Adipocyte (in vitro differentiated cells): Measurements from ENCODE around the gene CCNT1.
"Not testable (repeated sequence)": the region's sequence is repeated elsewhere in the genome, so short reads cannot be mapped to it uniquely, and the experiment has no call there.

Experiments used
- DNase-seq: peaks from one replicate; pipeline ENCODE4 v3.0.0-alpha.2; 2015; ENCODE audit warnings: low read depth
- H3K27me3 ChIP-seq: replicated peaks from 2 replicates; pipeline ENCODE4 v1.7.0; 2013; ENCODE audit warnings: mild to moderate bottlenecking, low read length, moderate library complexity; ENCODE audit not compliant: control insufficient read depth, insufficient read depth
- H3K36me3 ChIP-seq: 2 replicates; pipeline ENCODE4 v1.7.0; 2013; ENCODE audit warnings: low read length, mild to moderate bottlenecking, moderate library complexity; ENCODE audit not compliant: control insufficient read depth, insufficient read depth, severe bottlenecking
- H3K4me1 ChIP-seq: 2 replicates; pipeline ENCODE4 v1.7.0; 2013; ENCODE audit warnings: mild to moderate bottlenecking, low read length, moderate library complexity; ENCODE audit not compliant: control insufficient read depth, insufficient read depth
- H3K4me3 ChIP-seq: 2 replicates; pipeline ENCODE4 v1.7.0; 2013; ENCODE audit warnings: mild to moderate bottlenecking, low read length, moderate library complexity
- H3K9ac ChIP-seq: 2 replicates; pipeline ENCODE4 v1.7.0; 2013; ENCODE audit warnings: mild to moderate bottlenecking, low read length, moderate library complexity
- H3K9me3 ChIP-seq: 2 replicates; pipeline ENCODE4 v1.7.0; 2013; ENCODE audit warnings: mild to moderate bottlenecking, low read length, moderate library complexity; ENCODE audit not compliant: control insufficient read depth

The CCNT1 gene

DNA sequence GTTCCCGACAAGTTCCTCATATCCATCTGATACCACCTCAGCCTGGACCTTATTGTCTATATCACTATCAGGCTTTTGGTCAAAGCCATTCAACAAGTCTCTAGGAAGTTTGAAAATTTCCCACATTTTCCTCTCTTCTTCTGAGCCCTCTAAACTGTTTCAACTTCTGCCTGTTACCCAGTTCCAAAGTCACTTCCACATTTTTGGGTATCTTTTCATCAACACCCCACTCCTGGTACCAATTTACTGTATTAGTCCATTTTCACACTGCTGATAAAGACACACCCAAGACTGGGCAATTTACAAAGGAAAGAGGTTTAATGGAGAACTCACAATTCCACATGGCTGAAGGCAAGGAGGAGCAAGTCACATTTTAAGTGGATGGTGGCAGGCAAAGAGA is 4.2 kb upstream of the CCNT1 start:
- H3K4me1 ChIP-seq, H3K27me3 ChIP-seq, H3K36me3 ChIP-seq, DNase-seq, H3K9ac ChIP-seq, H3K4me3 ChIP-seq: not testable (repeated sequence)
- H3K9me3 ChIP-seq, result peaks cover 12% of the 10 kb centered on the region

GRCh38 chr12:48720171-48720570 is 3.7 kb upstream of the CCNT1 start:
- H3K4me3 ChIP-seq, H3K36me3 ChIP-seq, H3K9ac ChIP-seq, H3K4me1 ChIP-seq, H3K27me3 ChIP-seq, DNase-seq: not testable (repeated sequence)
- H3K9me3 ChIP-seq, result peaks cover 12% of the 10 kb centered on the region

GRCh38 chr12:48719002-48719401 is 2.5 kb upstream of the CCNT1 start:
- Histone ChIP-seq H3K9me3 (peaks cover 12% of the 10 kb centered on the region), H3K4me1 (peaks cover 14% of the 10 kb centered on the region)
- not testable (repeated sequence) for DNase-seq, H3K4me3 ChIP-seq, H3K36me3 ChIP-seq, H3K27me3 ChIP-seq, H3K9ac ChIP-seq

DNA sequence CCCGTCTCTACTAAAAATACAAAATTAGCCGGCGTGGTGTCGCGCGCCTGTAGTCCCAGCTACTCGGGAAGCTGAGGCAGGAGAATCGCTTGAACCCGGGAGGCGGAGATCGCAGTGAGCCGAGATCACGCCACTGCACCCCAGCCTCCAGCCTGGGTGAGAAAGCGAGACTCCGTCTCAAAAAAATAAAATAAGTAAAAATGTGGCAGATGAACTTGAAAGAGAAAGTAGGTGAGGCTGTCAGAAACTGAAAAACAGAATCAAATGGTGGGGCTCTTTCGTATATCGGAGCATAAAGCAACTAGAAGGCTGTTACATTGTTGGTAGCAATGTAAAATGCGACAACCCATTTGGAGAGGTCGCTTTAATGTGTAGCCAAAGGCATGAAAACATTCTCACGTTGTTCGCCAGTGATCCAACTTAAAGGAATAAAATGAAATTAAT is 767 bp upstream of the CCNT1 start:
- Histone ChIP-seq H3K4me1 (peaks cover 22% of the 10 kb centered on the region), H3K9ac (peak overlapping the region; percentile 97), H3K36me3 (peaks cover 6% of the 10 kb centered on the region), H3K27me3 (no peaks in the 10 kb centered on the region), H3K9me3 (peaks cover 12% of the 10 kb centered on the region), H3K4me3 (peak overlapping the region; percentile 88)
- DNase-seq, result peak; percentile 23

GRCh38 chr12:48716168-48716492 is 377 bp downstream of the CCNT1 start:
- peak overlapping the region; percentile 97 for H3K9ac ChIP-seq
- H3K36me3 ChIP-seq, result peaks cover 15% of the 10 kb centered on the region
- H3K4me3 ChIP-seq, result peak overlapping the region; percentile 88
- peaks cover 22% of the 10 kb centered on the region for H3K4me1 ChIP-seq
- no peak for DNase-seq
- H3K9me3 ChIP-seq, result peaks cover 10% of the 10 kb centered on the region
- no peaks in the 10 kb centered on the region for H3K27me3 ChIP-seq

- Histone ChIP-seq H3K36me3 (peaks cover 42% of the 10 kb centered on the region), H3K27me3 (no peaks in the 10 kb centered on the region), H3K4me1 (peaks cover 22% of the 10 kb centered on the region), H3K9ac (no peak overlapping the region), H3K9me3 (no peaks in the 10 kb centered on the region), H3K4me3 (no peak overlapping the region)
- no peak for DNase-seq
Measured at GRCh38 chr12:48712209-48712608, 4.3 kb downstream of the CCNT1 start.

DNA sequence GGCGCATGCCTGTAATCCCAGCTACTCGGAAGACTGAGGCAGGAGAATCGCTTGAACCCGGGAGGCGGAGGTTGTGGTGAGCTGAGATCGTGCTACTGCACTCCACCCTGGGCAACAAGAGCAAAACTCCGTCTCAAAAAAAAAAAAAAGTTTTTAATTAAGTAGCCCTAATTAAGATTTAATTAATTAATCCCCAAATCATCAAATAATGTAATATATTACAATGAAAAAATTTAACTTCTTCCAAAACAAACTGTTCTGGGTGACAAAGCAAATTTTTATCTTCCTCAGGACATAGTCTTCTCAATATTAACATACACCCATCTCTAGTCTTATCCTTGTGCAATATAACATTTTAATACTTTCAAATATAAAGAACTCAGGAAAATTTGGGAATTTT is 17.7 kb downstream of the CCNT1 start:
- not testable (repeated sequence) for H3K27me3 ChIP-seq, H3K9ac ChIP-seq, DNase-seq, H3K9me3 ChIP-seq, H3K4me1 ChIP-seq, H3K4me3 ChIP-seq
- peaks cover 66% of the 10 kb centered on the region for H3K36me3 ChIP-seq

GRCh38 chr12:48696626-48697025 is 19.9 kb downstream of the CCNT1 start:
- Histone ChIP-seq H3K9me3 (no peaks in the 10 kb centered on the region), H3K27me3 (no peaks in the 10 kb centered on the region), H3K9ac (no peak overlapping the region), H3K4me3 (no peak overlapping the region), H3K4me1 (peaks cover 18% of the 10 kb centered on the region), H3K36me3 (peaks cover 68% of the 10 kb centered on the region)
- no peak for DNase-seq

- Histone ChIP-seq H3K4me1 (peaks cover 23% of the 10 kb centered on the region), H3K36me3 (peaks cover 70% of the 10 kb centered on the region), H3K27me3 (no peaks in the 10 kb centered on the region), H3K9ac (no peak overlapping the region), H3K9me3 (no peaks in the 10 kb centered on the region), H3K4me3 (no peak overlapping the region)
- no peak for DNase-seq
Measured at GRCh38 chr12:48695859-48696258, 20.6 kb downstream of the CCNT1 start.

DNA sequence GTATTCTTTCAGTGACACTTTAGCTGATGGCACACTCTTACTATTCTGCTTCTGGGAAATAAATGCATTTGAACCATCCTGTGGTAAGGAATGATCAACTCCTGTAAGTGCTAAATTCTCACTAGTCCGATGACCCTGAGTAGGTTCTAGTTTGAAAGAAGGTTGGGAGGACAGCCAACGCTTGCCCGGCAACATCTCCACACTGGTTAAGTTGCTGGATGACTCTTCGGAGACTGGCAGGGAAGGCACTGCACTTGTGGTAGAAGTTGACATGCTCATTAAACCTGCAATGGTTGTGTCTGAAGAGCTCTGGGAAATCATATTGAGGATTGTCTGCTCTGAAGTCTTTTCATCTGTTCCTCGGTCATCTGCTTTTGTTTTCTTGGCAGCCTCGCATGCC is 22.5 kb downstream of the CCNT1 start:
- Histone ChIP-seq H3K4me3 (no peak overlapping the region), H3K9me3 (no peaks in the 10 kb centered on the region), H3K9ac (no peak overlapping the region), H3K4me1 (peaks cover 29% of the 10 kb centered on the region), H3K36me3 (peaks cover 80% of the 10 kb centered on the region), H3K27me3 (no peaks in the 10 kb centered on the region)
- no peak for DNase-seq

DNA sequence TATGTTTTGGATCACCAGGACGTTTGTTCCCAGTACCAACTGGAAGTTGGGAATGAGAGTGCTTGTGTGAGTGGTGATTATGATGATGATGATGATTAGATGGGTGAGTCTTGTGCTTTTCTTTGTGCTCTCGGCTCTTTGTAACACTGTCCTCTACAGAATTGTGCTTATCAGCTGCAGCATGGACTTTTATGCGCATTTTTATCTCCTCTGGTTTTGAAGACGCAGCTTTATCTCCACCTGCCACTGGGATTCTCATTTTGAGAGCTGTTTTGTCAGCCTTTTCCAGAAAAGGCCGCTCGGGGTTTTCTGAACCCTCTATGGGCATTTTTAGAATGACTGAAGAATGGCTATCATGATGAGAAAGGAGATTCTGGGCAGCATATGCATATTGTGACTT is 22.9 kb downstream of the CCNT1 start:
- no peak overlapping the region for H3K9ac ChIP-seq
- peaks cover 29% of the 10 kb centered on the region for H3K4me1 ChIP-seq
- H3K4me3 ChIP-seq, result no peak overlapping the region
- H3K36me3 ChIP-seq, result peaks cover 80% of the 10 kb centered on the region
- DNase-seq, result no peak
- H3K27me3 ChIP-seq, result no peaks in the 10 kb centered on the region
- no peaks in the 10 kb centered on the region for H3K9me3 ChIP-seq

GRCh38 chr12:48691826-48692487 is 24.6 kb downstream of the CCNT1 start:
- no peak overlapping the region for H3K9ac ChIP-seq

More at GRCh38 chr12:48691826-48692487, 24.6 kb downstream of the CCNT1 start:
- Histone ChIP-seq H3K4me1 (peaks cover 29% of the 10 kb centered on the region), H3K36me3 (peaks cover 82% of the 10 kb centered on the region), H3K4me3 (no peak overlapping the region), H3K9me3 (no peaks in the 10 kb centered on the region), H3K27me3 (no peaks in the 10 kb centered on the region)
- no peak for DNase-seq
